H9 (cell line): ENCODE results near the gene PNPO. TPM values are rescaled to one million over a fixed set of nuclear protein-coding genes. Genes with fewer than 3 reads are reported as not detected.

ENCODE experiments used
- DNase-seq: peaks from one replicate; pipeline ENCODE4 v3.0.0-alpha.2; 2017
- H2AFZ ChIP-seq: one replicate; pipeline ENCODE4 v1.6.1; 2013; ENCODE audit warnings: mild to moderate bottlenecking, low read length, control low read depth, moderate library complexity
- H2AK5ac ChIP-seq: 2 replicates; pipeline ENCODE4 v1.6.1; 2013; ENCODE audit warnings: low read length, control low read depth, mixed read lengths; ENCODE audit not compliant: insufficient read length
- H2BK120ac ChIP-seq: one replicate; pipeline ENCODE4 v1.6.1; 2013; ENCODE audit warnings: low read depth, mild to moderate bottlenecking, low read length, control low read depth, inconsistent platforms; ENCODE audit not compliant: poor library complexity, severe bottlenecking
- H2BK12ac ChIP-seq: 2 replicates; pipeline ENCODE4 v1.6.1; 2013; ENCODE audit warnings: low read length, control low read depth, mixed read lengths, low read depth; ENCODE audit not compliant: insufficient read length
- H2BK15ac ChIP-seq: 2 replicates; pipeline ENCODE4 v1.6.1; 2013; ENCODE audit warnings: low read depth, low read length, control low read depth
- H2BK20ac ChIP-seq: one replicate; pipeline ENCODE4 v1.6.1; 2013; ENCODE audit warnings: low read depth, mild to moderate bottlenecking, low read length, control low read depth, inconsistent platforms; ENCODE audit not compliant: poor library complexity, severe bottlenecking
- H2BK5ac ChIP-seq: 2 replicates; pipeline ENCODE4 v1.6.1; 2013; ENCODE audit warnings: low read length, control low read depth, mixed read lengths; ENCODE audit not compliant: insufficient read length
- H3K14ac ChIP-seq: 2 replicates; pipeline ENCODE4 v1.6.1; 2013; ENCODE audit warnings: low read length, control low read depth; ENCODE audit not compliant: insufficient read depth
- H3K18ac ChIP-seq: 2 replicates; pipeline ENCODE4 v1.6.1; 2013; ENCODE audit warnings: low read depth, mild to moderate bottlenecking, mixed read lengths, low read length, control low read depth; ENCODE audit not compliant: insufficient read length
- H3K23ac ChIP-seq: 2 replicates; pipeline ENCODE4 v1.6.1; 2013; ENCODE audit warnings: low read length, control low read depth, mixed read lengths, low read depth; ENCODE audit not compliant: insufficient read length
- H3K23me2 ChIP-seq: 2 replicates; pipeline ENCODE4 v1.6.1; 2013; ENCODE audit warnings: low read depth, mild to moderate bottlenecking, mixed read lengths, low read length, control low read depth; ENCODE audit not compliant: insufficient read length, poor library complexity, severe bottlenecking
- H3K27ac ChIP-seq: 2 replicates; pipeline ENCODE4 v1.5.1; 2013; ENCODE audit warnings: low read length, control low read depth, mixed read lengths, low read depth; ENCODE audit not compliant: insufficient read length
- H3K27me3 ChIP-seq: 2 replicates; pipeline ENCODE4 v1.6.1; 2013; ENCODE audit warnings: low read length, control low read depth, inconsistent platforms; ENCODE audit not compliant: insufficient read depth
- H3K4ac ChIP-seq: 2 replicates; pipeline ENCODE4 v1.6.1; 2013; ENCODE audit warnings: low read depth, mild to moderate bottlenecking, control low read depth, inconsistent platforms, low read length, moderate library complexity
- H3K4me1 ChIP-seq: 2 replicates; pipeline ENCODE4 v1.6.1; 2013; ENCODE audit warnings: low read length, control low read depth, inconsistent platforms; ENCODE audit not compliant: insufficient read depth
- H3K4me2 ChIP-seq: 2 replicates; pipeline ENCODE4 v1.6.1; 2013; ENCODE audit warnings: low read length, control low read depth, mixed read lengths; ENCODE audit not compliant: insufficient read length, insufficient read depth
- H3K56ac ChIP-seq: 2 replicates; pipeline ENCODE4 v1.6.1; 2013; ENCODE audit warnings: low read depth, mild to moderate bottlenecking, mixed read lengths, low read length, control low read depth; ENCODE audit not compliant: insufficient read length
- H3K79me1 ChIP-seq: 2 replicates; pipeline ENCODE4 v1.6.1; 2013; ENCODE audit warnings: low read depth, mild to moderate bottlenecking, moderate library complexity, low read length, control low read depth, inconsistent platforms; ENCODE audit not compliant: insufficient read depth, poor library complexity, severe bottlenecking
- H3K79me2 ChIP-seq: 2 replicates; pipeline ENCODE4 v1.6.1; 2013; ENCODE audit warnings: low read length, control low read depth, inconsistent platforms; ENCODE audit not compliant: insufficient read depth
- H3K9ac ChIP-seq: 2 replicates; pipeline ENCODE4 v1.6.1; 2013; ENCODE audit warnings: low read length, control low read depth, mixed read lengths; ENCODE audit not compliant: insufficient read length; ENCODE audit errors: extremely low read depth
- H3K9me3 ChIP-seq: one replicate; pipeline ENCODE4 v1.6.1; 2013; ENCODE audit warnings: low read depth, low read length, inconsistent platforms; ENCODE audit not compliant: control insufficient read depth
- H3T11ph ChIP-seq: one replicate; pipeline ENCODE4 v1.6.1; 2013; ENCODE audit warnings: mild to moderate bottlenecking, low read length, control low read depth, inconsistent platforms
- H4K20me1 ChIP-seq: one replicate; pipeline ENCODE4 v1.6.1; 2013; ENCODE audit not compliant: control insufficient read depth, insufficient read length, insufficient read depth
- H4K5ac ChIP-seq: 2 replicates; pipeline ENCODE4 v1.6.1; 2013; ENCODE audit warnings: low read depth, mild to moderate bottlenecking, mixed read lengths, low read length, control low read depth; ENCODE audit not compliant: insufficient read length
- H4K8ac ChIP-seq: replicated peaks from 2 replicates; pipeline ENCODE4 v1.6.1; 2013; ENCODE audit warnings: low read length, control low read depth, mixed read lengths, low read depth; ENCODE audit not compliant: insufficient read length
- H4K91ac ChIP-seq: 2 replicates; pipeline ENCODE4 v1.6.1; 2013; ENCODE audit warnings: low read depth, mild to moderate bottlenecking, moderate library complexity, mixed read lengths, low read length, control low read depth; ENCODE audit not compliant: insufficient read length
- H3K27ac Mint-ChIP-seq, 3 experiments: 2 replicates in 2 of 3; 3 replicates in 1 of 3; pipeline ENCODE4 v1.8.0; 2020 to 2021; ENCODE audit warnings: mixed read lengths in 3 of 3, mild to moderate bottlenecking in 1 of 3, moderate library complexity in 1 of 3
- H3K27me3 Mint-ChIP-seq: 2 replicates; pipeline ENCODE4 v1.8.0; 2021; ENCODE audit warnings: low read depth, mild to moderate bottlenecking, moderate library complexity, mixed read lengths
- H3K36me3 Mint-ChIP-seq, 3 experiments: 2 replicates in 2 of 3; 3 replicates in 1 of 3; pipeline ENCODE4 v1.8.0; 2020 to 2021; ENCODE audit warnings: low read depth in 3 of 3, mixed read lengths in 3 of 3; ENCODE audit not compliant: insufficient read depth in 1 of 3
- H3K4me1 Mint-ChIP-seq, 2 experiments: 2 replicates each; pipeline ENCODE4 v1.8.0; 2020; ENCODE audit warnings: mixed read lengths in 2 of 2
- H3K4me3 Mint-ChIP-seq, 2 experiments: 2 replicates in 1 of 2; 3 replicates in 1 of 2; pipeline ENCODE4 v1.8.0; 2020 to 2021; ENCODE audit warnings: mild to moderate bottlenecking in 2 of 2, mixed read lengths in 2 of 2, moderate library complexity in 1 of 2
- H3K9me3 Mint-ChIP-seq, 2 experiments: 2 replicates in 1 of 2; 3 replicates in 1 of 2; pipeline ENCODE4 v1.8.0; 2020; ENCODE audit warnings: mild to moderate bottlenecking in 2 of 2, mixed read lengths in 2 of 2, moderate library complexity in 1 of 2
- WGBS: extraction: QIAGEN DNeasy Blood & Tissue Kit; methylation state at CpG from one replicate; pipeline ENCODE4 v1.1.7; 2013; ENCODE audit warnings: missing lambda C conversion rate, low lambda C conversion rate, mixed read lengths; ENCODE audit not compliant: insufficient read length; ENCODE audit errors: extremely low coverage; 5-methylcytosine and 5-hydroxymethylcytosine counted together
- total RNA-seq: library from RNA; stranded (reverse); gene quantifications from 2 replicates; pipeline ENCODE4 v1.2.1, GENCODE V29; 2021
- TF ChIP-seq, protein P1 (sequence below): fragments of 200-600 bp; sonication (generic); conservative IDR thresholded peaks from 3 replicates; pipeline ENCODE4 v1.8.0; 2021; ENCODE audit warnings: antibody characterized with exemption, mild to moderate bottlenecking

The PNPO gene
- total RNA-seq, 1 experiment from 2014 or later: 6.7 TPM

DNA sequence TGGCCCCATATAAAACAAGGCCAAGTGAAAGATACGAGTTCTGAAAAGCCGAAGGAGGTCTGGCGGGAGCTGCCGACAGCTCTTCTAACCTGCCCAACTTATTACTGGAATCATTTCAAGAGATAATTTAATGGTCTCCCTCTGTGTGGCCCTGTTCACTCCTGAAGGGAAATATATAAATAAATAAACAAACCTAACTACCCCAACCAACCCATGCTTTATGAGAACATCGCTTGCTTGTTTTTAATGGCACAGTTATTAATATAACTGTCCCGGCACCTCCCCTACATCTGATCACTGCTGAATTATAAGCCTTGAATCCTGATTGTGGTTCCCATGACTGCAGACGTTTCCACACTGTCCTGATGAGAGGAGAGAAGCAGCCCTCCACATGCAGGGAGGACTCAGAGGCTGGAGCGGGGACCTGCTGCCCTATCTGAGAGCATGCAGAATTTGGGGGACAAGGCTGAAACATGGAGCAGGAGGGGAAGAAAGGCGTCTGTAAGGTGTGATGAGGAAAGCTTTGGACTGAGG lies 51.7 kb downstream of the PNPO start:
- Histone ChIP-seq H2BK5ac (no peak overlapping the region), H4K91ac (no peak overlapping the region), H3K14ac (no peak overlapping the region), H2BK15ac (no peak overlapping the region), H3K18ac (no peak overlapping the region), H3K23me2 (no peaks in the 10 kb centered on the region), H3T11ph (no peak overlapping the region), H3K4me1 (peaks cover 4% of the 10 kb centered on the region; the same call in 1 of the 2 replicates), H3K4ac (no peak overlapping the region), H3K9ac (no peak overlapping the region), H4K5ac (no peak overlapping the region), H3K79me1 (no peaks in the 10 kb centered on the region), H2AFZ (no peak overlapping the region), H3K79me2 (no peaks in the 10 kb centered on the region), H4K20me1 (no peaks in the 10 kb centered on the region), H2BK12ac (no peak overlapping the region), H2AK5ac (no peak overlapping the region), H2BK20ac (no peak overlapping the region), H3K4me2 (no peak overlapping the region), H4K8ac (no peak overlapping the region), H3K27ac (no peak overlapping the region), H3K9me3 (no peaks in the 10 kb centered on the region), H3K56ac (no peak overlapping the region), H3K23ac (no peak overlapping the region), H3K27me3 (no peaks in the 10 kb centered on the region), H2BK120ac (no peak overlapping the region)
- H3K36me3 Mint-ChIP-seq: no peaks in the 10 kb centered on the region
- H3K4me1 Mint-ChIP-seq: peaks cover 65 to 74% of the 10 kb centered on the region in 2 experiments
- H3K9me3 Mint-ChIP-seq: no peaks in the 10 kb centered on the region; a peak in 1 of 5 replicates
- H3K27ac Mint-ChIP-seq: 0 out of 7 replicates have a peak overlapping the region, but pooled peaks of 1 of the 3 experiments have one; percentile 4
- TF ChIP-seq, protein P1, sequence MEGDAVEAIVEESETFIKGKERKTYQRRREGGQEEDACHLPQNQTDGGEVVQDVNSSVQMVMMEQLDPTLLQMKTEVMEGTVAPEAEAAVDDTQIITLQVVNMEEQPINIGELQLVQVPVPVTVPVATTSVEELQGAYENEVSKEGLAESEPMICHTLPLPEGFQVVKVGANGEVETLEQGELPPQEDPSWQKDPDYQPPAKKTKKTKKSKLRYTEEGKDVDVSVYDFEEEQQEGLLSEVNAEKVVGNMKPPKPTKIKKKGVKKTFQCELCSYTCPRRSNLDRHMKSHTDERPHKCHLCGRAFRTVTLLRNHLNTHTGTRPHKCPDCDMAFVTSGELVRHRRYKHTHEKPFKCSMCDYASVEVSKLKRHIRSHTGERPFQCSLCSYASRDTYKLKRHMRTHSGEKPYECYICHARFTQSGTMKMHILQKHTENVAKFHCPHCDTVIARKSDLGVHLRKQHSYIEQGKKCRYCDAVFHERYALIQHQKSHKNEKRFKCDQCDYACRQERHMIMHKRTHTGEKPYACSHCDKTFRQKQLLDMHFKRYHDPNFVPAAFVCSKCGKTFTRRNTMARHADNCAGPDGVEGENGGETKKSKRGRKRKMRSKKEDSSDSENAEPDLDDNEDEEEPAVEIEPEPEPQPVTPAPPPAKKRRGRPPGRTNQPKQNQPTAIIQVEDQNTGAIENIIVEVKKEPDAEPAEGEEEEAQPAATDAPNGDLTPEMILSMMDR: no peak
- no peak for DNase-seq
- H3K4me3 Mint-ChIP-seq: no peak overlapping the region
- WGBS: no CpG with 5 or more reads among the region's 9 CpGs
- H3K27me3 Mint-ChIP-seq: peaks cover 3% of the 10 kb centered on the region
